HepG2 (cell line): ENCODE results near the gene SMO. TPM values are rescaled to one million over a fixed set of nuclear protein-coding genes. Genes with fewer than 3 reads are reported as not detected.

ENCODE experiments used
- AGO2 ChIP-seq: fragments of 200-400 bp; formaldehyde crosslinking; optimal IDR thresholded peaks from 2 replicates; pipeline ENCODE3; 2017; ENCODE audit warnings: mild to moderate bottlenecking, low read depth, low read length, moderate library complexity
- DZIP1 ChIP-seq: sonication (generic); formaldehyde crosslinking; IDR thresholded peaks from 2 replicates; pipeline ENCODE4 v1.5.0; 2020; ENCODE audit warnings: mild to moderate bottlenecking, missing genetic modification reagents
- ETS1 ChIP-seq: sonication (generic); formaldehyde crosslinking; IDR thresholded peaks from 2 replicates; pipeline ENCODE4 v1.4.0; 2020; ENCODE audit warnings: missing genetic modification reagents
- GATAD1 ChIP-seq: IDR thresholded peaks from 2 replicates; pipeline ENCODE4 v1.6.1; 2016; ENCODE audit warnings: missing genetic modification reagents, missing compliant biosample characterization
- HIVEP1 ChIP-seq: sonication (generic); formaldehyde crosslinking; IDR thresholded peaks from 2 replicates; pipeline ENCODE4 v1.4.0; 2020; ENCODE audit warnings: mild to moderate bottlenecking, missing genetic modification reagents
- HMG20A ChIP-seq: IDR thresholded peaks from 2 replicates; pipeline ENCODE4 v1.6.1; 2016; ENCODE audit warnings: borderline replicate concordance
- HOMEZ ChIP-seq: IDR thresholded peaks from 2 replicates; pipeline ENCODE4 v1.6.1; 2016; ENCODE audit warnings: low read depth
- HOXA3 ChIP-seq: sonication (generic); formaldehyde crosslinking; IDR thresholded peaks from 2 replicates; pipeline ENCODE4 v1.5.0; 2020; ENCODE audit warnings: missing genetic modification reagents
- KDM4B ChIP-seq: sonication (generic); formaldehyde crosslinking; IDR thresholded peaks from 2 replicates; pipeline ENCODE4 v1.4.0; 2020; ENCODE audit warnings: missing genetic modification reagents
- KDM6A ChIP-seq: IDR thresholded peaks from 2 replicates; pipeline ENCODE4 v1.6.1; 2016; ENCODE audit warnings: low read depth
- MAF1 ChIP-seq: sonication (generic); formaldehyde crosslinking; IDR thresholded peaks from 2 replicates; pipeline ENCODE4 v1.5.0; 2020; ENCODE audit warnings: missing genetic modification reagents, borderline replicate concordance
- MEF2D ChIP-seq: sonication (generic); formaldehyde crosslinking; IDR thresholded peaks from 2 replicates; pipeline ENCODE4 v1.5.1; 2020; ENCODE audit warnings: mild to moderate bottlenecking, missing genetic modification reagents
- NFE2 ChIP-seq: sonication (generic); formaldehyde crosslinking; IDR thresholded peaks from 2 replicates; pipeline ENCODE4 v1.4.0; 2020; ENCODE audit warnings: missing genetic modification reagents
- NFRKB ChIP-seq: fragments of 450-650 bp; IDR thresholded peaks from 2 replicates; pipeline ENCODE4 v1.6.1; 2017
- RBM22 ChIP-seq: fragments of 200-400 bp; formaldehyde crosslinking; optimal IDR thresholded peaks from 2 replicates; pipeline ENCODE3; 2017; ENCODE audit warnings: mild to moderate bottlenecking, low read length, moderate library complexity
- RFX5 ChIP-seq: IDR thresholded peaks from 2 replicates; pipeline ENCODE4 v1.6.1; 2011; ENCODE audit warnings: low read depth, low read length, improper control_type of control experiment
- SALL1 ChIP-seq: sonication (generic); formaldehyde crosslinking; IDR thresholded peaks from 2 replicates; pipeline ENCODE4 v1.8.0; 2022; ENCODE audit warnings: mild to moderate bottlenecking, missing genetic modification reagents
- TRIM24 ChIP-seq: sonication (generic); formaldehyde crosslinking; IDR thresholded peaks from 2 replicates; pipeline ENCODE4 v1.8.0; 2022; ENCODE audit warnings: mild to moderate bottlenecking, missing genetic modification reagents
- ZBTB10 ChIP-seq: sonication (generic); formaldehyde crosslinking; IDR thresholded peaks from 2 replicates; pipeline ENCODE4 v1.4.0; 2020; ENCODE audit warnings: missing genetic modification reagents, borderline replicate concordance
- ZMYM2 ChIP-seq: sonication (generic); formaldehyde crosslinking; IDR thresholded peaks from 2 replicates; pipeline ENCODE4 v1.8.0; 2022; ENCODE audit warnings: mild to moderate bottlenecking, missing genetic modification reagents
- ZNF138 ChIP-seq: sonication (generic); formaldehyde crosslinking; IDR thresholded peaks from 2 replicates; pipeline ENCODE4 v1.5.0; 2020; ENCODE audit warnings: mild to moderate bottlenecking, low read depth, missing genetic modification reagents
- ZNF3 ChIP-seq: IDR thresholded peaks from 2 replicates; pipeline ENCODE4 v1.7.0; 2017; ENCODE audit warnings: inconsistent platforms
- ZNF567 ChIP-seq: sonication (generic); formaldehyde crosslinking; IDR thresholded peaks from 2 replicates; pipeline ENCODE4 v1.8.1; 2023; ENCODE audit warnings: mild to moderate bottlenecking, missing genetic modification reagents, borderline replicate concordance
- ZNF644 ChIP-seq: IDR thresholded peaks from 2 replicates; pipeline ENCODE4 v1.6.1; 2016; ENCODE audit warnings: low read depth
- ZNF777 ChIP-seq: sonication (generic); formaldehyde crosslinking; IDR thresholded peaks from 2 replicates; pipeline ENCODE4 v1.4.0; 2020; ENCODE audit warnings: missing genetic modification reagents
- polyA plus RNA-seq, 8 experiments: library from polyadenylated mRNA; depleted of rRNA in 3 of 8; stranded (reverse) in 7 of 8; unstranded in 1 of 8; fragments of >200 nt; fragmentation: Illumina TruSeq in 4 of 8; extraction: Trizol in 4 of 8; gene quantifications; 2 replicates each; pipeline versions ENCODE4 v1.2.1 to v1.2.3, GENCODE V29; 2011 to 2016; ENCODE audit warnings: low read depth in 4 of 8, missing spikeins in 1 of 8, mixed read lengths in 1 of 8; ENCODE audit not compliant: insufficient read depth in 1 of 8
- total RNA-seq, 5 experiments: library from RNA; depleted of rRNA; stranded (reverse); fragments of >200 nt; fragmentation: Illumina TruSeq; extraction: Trizol; gene quantifications; 2 replicates each; pipeline ENCODE4 v1.2.3, GENCODE V29; 2016; ENCODE audit warnings: low read depth in 1 of 5

The SMO gene
- total and polyA plus RNA-seq, 2 of the 13 experiments (the other 11 are each of a cell fraction or from before 2014, with no cell fraction given): 23.8 to 32.3 TPM

GRCh38 chr7:129213828-129214227, 25.4 kb downstream of the SMO start (continued):
- TF ChIP-seq ZNF567 (no peak), KDM4B (CRISPR knock-in tag) (no peak), HOXA3 (CRISPR knock-in tag) (no peak; the same call in 1 of the 2 replicates), HMG20A (no peak; the same call in 1 of the 2 replicates), AGO2 (no peak), NFE2 (CRISPR knock-in tag) (no peak), ZNF644 (CRISPR knock-in tag) (no peak), MEF2D (CRISPR knock-in tag) (no peak; the same call in 1 of the 2 replicates), ETS1 (CRISPR knock-in tag) (no peak), ZMYM2 (no peak), RFX5 (no peak), ZBTB10 (CRISPR knock-in tag) (no peak), TRIM24 (CRISPR knock-in tag) (no peak), NFRKB (no peak), RBM22 (peak; percentile 78), ZNF138 (no peak), DZIP1 (no peak), HIVEP1 (CRISPR knock-in tag) (no peak), SALL1 (CRISPR knock-in tag) (peak; percentile 50; the same call in 1 of the 2 replicates), MAF1 (CRISPR knock-in tag) (no peak), KDM6A (CRISPR knock-in tag) (no peak), ZNF777 (CRISPR knock-in tag) (no peak), ZNF3 (no peak), HOMEZ (CRISPR knock-in tag) (0 out of 2 replicates have a peak, but pooled peaks have one; percentile 17), GATAD1 (CRISPR knock-in tag) (no peak)
